ENCODE results near the gene CYTL1. TPM values are rescaled to one million over a fixed set of nuclear protein-coding genes. Genes with fewer than 3 reads are reported as not detected.

The CYTL1 gene
- total RNA-seq, 1 experiment from 2014 or later, result not detected

DNA sequence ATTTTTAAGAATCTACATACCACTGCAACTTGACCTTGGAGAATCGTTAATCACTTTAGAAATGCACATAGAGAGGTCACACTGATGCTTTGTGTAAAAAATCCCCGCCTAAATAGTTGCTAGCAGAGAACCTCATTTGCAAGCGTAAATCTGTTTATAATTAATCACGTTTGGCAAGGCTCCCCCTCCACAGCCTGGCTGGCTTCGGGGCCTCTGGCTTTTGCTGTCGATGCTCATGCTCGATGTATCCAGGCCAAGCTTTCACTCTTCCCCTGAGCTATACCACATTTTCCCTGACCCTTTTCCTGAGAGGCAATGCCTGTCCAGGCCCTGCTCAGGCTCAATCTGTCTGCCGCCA, 23.4 kb downstream of the CYTL1 start:
- DNase-seq, result no peak
- H4K20me1 ChIP-seq (ENCODE audit: low read length), result no peaks in the 10 kb centered on the region
- no peaks in the 10 kb centered on the region for H3K36me3 ChIP-seq (ENCODE audit: low read depth, low read length)
- H3K4me1 ChIP-seq (ENCODE audit: insufficient read depth, low read length), result peaks cover 15% of the 10 kb centered on the region
- H3K27me3 ChIP-seq (ENCODE audit: low read length), result no peaks in the 10 kb centered on the region
- H3K27ac ChIP-seq (ENCODE audit: low read length), result no peak overlapping the region
- ChIA-PET CTCF (no interaction called here), POLR2A (ENCODE audit: unreplicated experiment) (no interaction called here)
- H3K79me2 ChIP-seq (ENCODE audit: low read length), result no peaks in the 10 kb centered on the region
- no peak overlapping the region for H3K4me3 ChIP-seq (ENCODE audit: low read length)
- H3K9ac ChIP-seq (ENCODE audit: low read length), result no peak overlapping the region
- H2AFZ ChIP-seq (ENCODE audit: low read length), result no peak overlapping the region
- intact Hi-C loops (cut with micrococcal nuclease), result loop anchor here (2.0 to 5.0 kb wide), 2 partner anchors 56 to 147 kb away; partner anchors contain the start of gene STK32B
- H3K9me2 ChIP-seq (replicated peaks; ENCODE audit: low read length), result no peaks in the 10 kb centered on the region
- no peak overlapping the region for H3K4me2 ChIP-seq (ENCODE audit: low read length)
- no peaks in the 10 kb centered on the region for H3K9me3 ChIP-seq (ENCODE audit: low read length)
- no peaks in the 10 kb centered on the region for H3F3A ChIP-seq (ENCODE audit: low read length, unreplicated experiment)
- no peak for TF ChIP-seq EZH2 (IDR thresholded peaks at IDR 0.05; ENCODE audit: low read length, unreplicated experiment)
- no peak for TF ChIP-seq EZH2phosphoT487 (IDR thresholded peaks at IDR 0.05; ENCODE audit: borderline replicate concordance, low read length)
- TF ChIP-seq, protein P1, sequence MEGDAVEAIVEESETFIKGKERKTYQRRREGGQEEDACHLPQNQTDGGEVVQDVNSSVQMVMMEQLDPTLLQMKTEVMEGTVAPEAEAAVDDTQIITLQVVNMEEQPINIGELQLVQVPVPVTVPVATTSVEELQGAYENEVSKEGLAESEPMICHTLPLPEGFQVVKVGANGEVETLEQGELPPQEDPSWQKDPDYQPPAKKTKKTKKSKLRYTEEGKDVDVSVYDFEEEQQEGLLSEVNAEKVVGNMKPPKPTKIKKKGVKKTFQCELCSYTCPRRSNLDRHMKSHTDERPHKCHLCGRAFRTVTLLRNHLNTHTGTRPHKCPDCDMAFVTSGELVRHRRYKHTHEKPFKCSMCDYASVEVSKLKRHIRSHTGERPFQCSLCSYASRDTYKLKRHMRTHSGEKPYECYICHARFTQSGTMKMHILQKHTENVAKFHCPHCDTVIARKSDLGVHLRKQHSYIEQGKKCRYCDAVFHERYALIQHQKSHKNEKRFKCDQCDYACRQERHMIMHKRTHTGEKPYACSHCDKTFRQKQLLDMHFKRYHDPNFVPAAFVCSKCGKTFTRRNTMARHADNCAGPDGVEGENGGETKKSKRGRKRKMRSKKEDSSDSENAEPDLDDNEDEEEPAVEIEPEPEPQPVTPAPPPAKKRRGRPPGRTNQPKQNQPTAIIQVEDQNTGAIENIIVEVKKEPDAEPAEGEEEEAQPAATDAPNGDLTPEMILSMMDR (conservative IDR thresholded peaks at IDR 0.05; ENCODE audit: low read depth, low read length), result no peak
- no TSS peak for BruUV-seq (replicated peaks)
- ATAC-seq, result no peak

DNA sequence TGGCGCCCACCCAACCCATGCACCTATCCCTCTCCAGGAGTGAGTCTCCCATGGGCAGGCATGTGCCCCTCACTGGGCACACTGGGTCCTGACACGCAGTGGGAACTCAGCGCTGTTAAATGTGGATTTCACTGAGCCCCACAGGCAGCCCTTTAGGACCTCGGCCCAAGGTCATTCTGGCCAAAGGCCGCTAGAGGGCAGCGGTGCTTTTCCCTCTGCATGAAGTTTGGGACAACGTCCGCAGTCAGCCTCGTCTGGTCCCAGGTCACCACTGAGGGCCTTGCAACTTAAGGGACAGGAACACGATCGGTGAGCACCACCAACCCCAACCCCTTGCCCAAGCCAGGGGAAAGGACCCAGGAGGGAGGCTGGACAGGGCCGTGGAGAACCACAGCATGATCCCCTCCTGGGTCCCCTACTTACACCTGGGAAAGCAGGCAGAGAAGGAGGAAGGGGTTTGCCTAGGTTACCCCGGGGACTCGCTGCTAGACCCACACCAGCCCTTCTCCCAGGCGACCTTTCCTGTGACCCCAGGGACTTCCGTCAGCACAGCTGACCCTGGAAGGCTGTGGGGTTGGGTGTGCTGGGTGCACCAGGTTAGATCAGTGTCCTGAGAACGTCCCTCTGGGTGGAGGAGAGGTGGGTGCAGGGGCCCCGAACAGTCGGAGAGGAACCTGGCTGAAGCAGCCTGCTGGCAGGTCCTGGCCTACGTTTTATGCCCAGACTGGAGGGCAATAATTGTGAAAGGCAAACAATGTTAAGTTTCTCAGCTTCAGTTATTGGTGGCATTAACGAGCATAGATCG, 24.0 kb downstream of the CYTL1 start:
- no peaks in the 10 kb centered on the region for H3K9me2 ChIP-seq (replicated peaks; ENCODE audit: low read length)
- DNase-seq (peak; percentile 81), ATAC-seq (peak; percentile 84)
- intact Hi-C loops (cut with micrococcal nuclease), result loop anchor here (2.0 to 5.0 kb wide), 2 partner anchors 57 to 147 kb away; partner anchors contain the start of gene STK32B
- no peaks in the 10 kb centered on the region for H3K9me3 ChIP-seq (ENCODE audit: low read length)
- H3K36me3 ChIP-seq (ENCODE audit: low read depth, low read length), result no peaks in the 10 kb centered on the region
- no peaks in the 10 kb centered on the region for H4K20me1 ChIP-seq (ENCODE audit: low read length)
- no peak overlapping the region for H3K27ac ChIP-seq (ENCODE audit: low read length)
- H2AFZ ChIP-seq (ENCODE audit: low read length), result peak overlapping the region; percentile 74
- H3K27me3 ChIP-seq (ENCODE audit: low read length), result no peaks in the 10 kb centered on the region
- H3K79me2 ChIP-seq (ENCODE audit: low read length), result no peaks in the 10 kb centered on the region
- CTCF ChIA-PET, result interaction anchor here (0.7 kb wide), 1 partner anchor 464 kb away, joined by 3 read pairs; no protein-coding TSS in a partner anchor
- no peak overlapping the region for H3K9ac ChIP-seq (ENCODE audit: low read length)
- H3F3A ChIP-seq (ENCODE audit: low read length, unreplicated experiment), result no peaks in the 10 kb centered on the region
- H3K4me3 ChIP-seq (ENCODE audit: low read length), result peak overlapping the region; percentile 17; the same call in 1 of the 2 replicates
- TF ChIP-seq EZH2 (IDR thresholded peaks at IDR 0.05; ENCODE audit: low read length, unreplicated experiment), result no peak
- TF ChIP-seq, protein P1 (conservative IDR thresholded peaks at IDR 0.05; ENCODE audit: low read depth, low read length), result peak; percentile 82
- H3K4me1 ChIP-seq (ENCODE audit: insufficient read depth, low read length), result peaks cover 19% of the 10 kb centered on the region
- BruUV-seq (replicated peaks), result no TSS peak
- H3K4me2 ChIP-seq (ENCODE audit: low read length), result peak overlapping the region; percentile 64; the same call in 1 of the 2 replicates
- POLR2A ChIA-PET (ENCODE audit: unreplicated experiment), result no interaction called here

Measured in PC-3 (cell line).